Stimulated activated naive CD4-positive, alpha-beta T cell (primary cell): Measurements from ENCODE around the gene ACTN3.
A peak's percentile ranks its signal among the peaks of the same experiment; 100 is the strongest.
"Not testable (repeated sequence)": the region's sequence is repeated elsewhere in the genome, so short reads cannot be mapped to it uniquely, and the experiment has no call there.

Experiments used
- DNase-seq, 6 experiments: peaks; one replicate each; lab custom pipeline; 2025; lab: John Stamatoyannopoulos, UW

The ACTN3 gene

GRCh38 chr11:66546368-66546965, at the start of gene ACTN3:
TSS of gene ACTN3 (plus strand) at chr11:66546903. CDS start at chr11:66546938, 35 bp downstream.
- DNase-seq: no peak

- DNase-seq: no peak
Observed at GRCh38 chr11:66497206-66497605, 49.5 kb upstream of the ACTN3 start.

GRCh38 chr11:66498506-66498905, 48.2 kb upstream of the ACTN3 start:
- no peak for DNase-seq

- no peak for DNase-seq
Observed at GRCh38 chr11:66505276-66505816, 41.4 kb upstream of the ACTN3 start.

- DNase-seq: no peak
Observed at GRCh38 chr11:66509131-66509561, 37.6 kb upstream of the ACTN3 start.

- DNase-seq: peak; percentile 62 to 79 (median 74)
Observed at GRCh38 chr11:66510271-66510989, 36.3 kb upstream of the ACTN3 start, which contains the start of gene BBS1. TSS of gene BBS1 (plus strand) at chr11:66510635. CDS start at chr11:66510660, 25 bp downstream.

- DNase-seq: no peak
Observed at GRCh38 chr11:66510990-66511339, 35.7 kb upstream of the ACTN3 start.

- DNase-seq: no peak
Observed at GRCh38 chr11:66523611-66524010, 23.1 kb upstream of the ACTN3 start.

- DNase-seq: no peak
Observed at GRCh38 chr11:66524304-66525040, 22.2 kb upstream of the ACTN3 start.

- DNase-seq: no peak
Observed at GRCh38 chr11:66529069-66529468, 17.6 kb upstream of the ACTN3 start.

GRCh38 chr11:66529655-66530054, 17.0 kb upstream of the ACTN3 start:
- DNase-seq: no peak

GRCh38 chr11:66530927-66531709, 15.6 kb upstream of the ACTN3 start:
- no peak for DNase-seq

GRCh38 chr11:66531841-66532240, 14.9 kb upstream of the ACTN3 start:
- DNase-seq: no peak

- DNase-seq: no peak
Observed at GRCh38 chr11:66532784-66533183, 13.9 kb upstream of the ACTN3 start.

- DNase-seq: no peak
Observed at GRCh38 chr11:66539170-66539869, 7.4 kb upstream of the ACTN3 start.

- no peak for DNase-seq
Observed at GRCh38 chr11:66539870-66540213, 6.9 kb upstream of the ACTN3 start.

- DNase-seq: not testable (repeated sequence)
Observed at GRCh38 chr11:66540598-66540997, 6.1 kb upstream of the ACTN3 start.

- DNase-seq: no peak
Observed at GRCh38 chr11:66541892-66542291, 4.8 kb upstream of the ACTN3 start.

- DNase-seq: no peak
Observed at GRCh38 chr11:66542362-66542761, 4.3 kb upstream of the ACTN3 start.

GRCh38 chr11:66543263-66544107, 3.2 kb upstream of the ACTN3 start:
- DNase-seq: peak in 5 of 6 experiments; percentile 27 to 55 (median 49)
